IMR-90 (cell line): Measurements from ENCODE around the gene TNS3. TPM values are rescaled to one million over a fixed set of nuclear protein-coding genes. Genes with fewer than 3 reads are reported as not detected.

ENCODE experiments used
- ATAC-seq: fragments of 200-7000 bp; cut with Tn5 transposase; 2 replicates; pipeline ENCODE4 v1.9.1; 2020; ENCODE audit warnings: low read depth, mild to moderate bottlenecking, moderate library complexity
- BruUV-seq: library from RNA; stranded (reverse); fragments of 400-500 nt; replicated peaks from 2 replicates; lab custom pipeline; 2021; lab: Mats Ljungman, UMichigan
- CTCF ChIA-PET: fragments of 300-600 bp; formaldehyde crosslinking; extraction: SDS; loops from one replicate; lab custom pipeline; 2021; ENCODE audit warnings: antibody characterized with exemption; lab: Yijun Ruan, JAX
- POLR2A ChIA-PET: fragments of 300-600 bp; sonication (Branson Sonifier 250); formaldehyde crosslinking; loops from one replicate; lab custom pipeline; 2022; ENCODE audit warnings: antibody characterized with exemption; ENCODE audit not compliant: unreplicated experiment; lab: Charles Lee
- DNase-seq: peaks from one replicate; pipeline ENCODE4 v3.0.0; 2013
- H2AFZ ChIP-seq: replicated peaks from 2 replicates; pipeline ENCODE3; 2013; ENCODE audit warnings: low read length, mild to moderate bottlenecking; ENCODE audit not compliant: poor library complexity
- H2AK5ac ChIP-seq: 2 replicates; pipeline ENCODE4 v1.6.1; 2013; ENCODE audit warnings: low read depth, low read length, inconsistent platforms
- H2AK9ac ChIP-seq: replicated peaks from 2 replicates; pipeline ENCODE3; 2013; ENCODE audit warnings: mild to moderate bottlenecking, low read depth, low read length, moderate library complexity; ENCODE audit not compliant: poor library complexity
- H2BK120ac ChIP-seq: 2 replicates; pipeline ENCODE4 v1.6.1; 2013; ENCODE audit warnings: low read depth, low read length, inconsistent platforms
- H2BK15ac ChIP-seq: 3 replicates; pipeline ENCODE4 v1.6.1; 2013; ENCODE audit warnings: low read depth, low read length, inconsistent platforms
- H2BK20ac ChIP-seq: 2 replicates; pipeline ENCODE4 v1.6.1; 2013; ENCODE audit warnings: low read depth, mild to moderate bottlenecking, inconsistent platforms, low read length, moderate library complexity
- H2BK5ac ChIP-seq: 2 replicates; pipeline ENCODE4 v1.6.1; 2013; ENCODE audit warnings: mild to moderate bottlenecking, low read depth, low read length, inconsistent platforms; ENCODE audit not compliant: poor library complexity, severe bottlenecking
- H3K14ac ChIP-seq: replicated peaks from 2 replicates; pipeline ENCODE4 v1.6.1; 2013; ENCODE audit warnings: low read depth, low read length, inconsistent platforms
- H3K18ac ChIP-seq: 2 replicates; pipeline ENCODE4 v1.6.1; 2013; ENCODE audit warnings: low read depth, low read length, control low read depth
- H3K23ac ChIP-seq: 2 replicates; pipeline ENCODE4 v1.6.1; 2013; ENCODE audit warnings: low read depth, low read length, inconsistent platforms
- H3K27ac ChIP-seq: 2 replicates; pipeline ENCODE4 v1.5.1; 2013; ENCODE audit warnings: mild to moderate bottlenecking, control low read depth, low read length; ENCODE audit not compliant: insufficient read depth
- H3K27me3 ChIP-seq: 2 replicates; pipeline ENCODE4 v1.6.1; 2013; ENCODE audit warnings: low read length; ENCODE audit not compliant: control insufficient read depth, insufficient read depth
- H3K36me3 ChIP-seq: 2 replicates; pipeline ENCODE4 v1.6.1; 2013; ENCODE audit warnings: low read length, mixed read lengths; ENCODE audit not compliant: control insufficient read depth, insufficient read depth
- H3K4ac ChIP-seq: 2 replicates; pipeline ENCODE4 v1.6.1; 2013; ENCODE audit warnings: low read depth, low read length, inconsistent platforms
- H3K4me1 ChIP-seq: 2 replicates; pipeline ENCODE4 v1.6.1; 2013; ENCODE audit warnings: low read length, mixed read lengths; ENCODE audit not compliant: control insufficient read depth, insufficient read depth
- H3K4me2 ChIP-seq: 2 replicates; pipeline ENCODE4 v1.6.1; 2013; ENCODE audit warnings: low read depth, mild to moderate bottlenecking, control low read depth, low read length, moderate library complexity
- H3K4me3 ChIP-seq: 2 replicates; pipeline ENCODE4 v1.5.1; 2013; ENCODE audit warnings: low read depth, mild to moderate bottlenecking, control low read depth, low read length, moderate library complexity; ENCODE audit not compliant: insufficient read depth
- H3K56ac ChIP-seq: 2 replicates; pipeline ENCODE4 v1.6.1; 2013; ENCODE audit warnings: low read length, inconsistent platforms; ENCODE audit not compliant: insufficient read depth; ENCODE audit errors: extremely low read depth
- H3K79me1 ChIP-seq, 2 experiments: 2 replicates each; pipeline ENCODE4 v1.6.1; 2013; ENCODE audit warnings: low read length in 2 of 2, inconsistent platforms in 1 of 2, low read depth in 1 of 2
- H3K9ac ChIP-seq: 2 replicates; pipeline ENCODE4 v1.6.1; 2013; ENCODE audit warnings: low read depth, low read length, control low read depth
- H3K9me1 ChIP-seq: 2 replicates; pipeline ENCODE4 v1.6.1; 2013; ENCODE audit warnings: low read length, inconsistent platforms; ENCODE audit not compliant: insufficient read depth
- H3K9me3 ChIP-seq: 2 replicates; pipeline ENCODE4 v1.6.1; 2013; ENCODE audit warnings: low read length; ENCODE audit not compliant: control insufficient read depth, insufficient read depth
- H4K20me1 ChIP-seq: 2 replicates; pipeline ENCODE4 v1.6.1; 2013; ENCODE audit warnings: low read length, inconsistent platforms; ENCODE audit not compliant: insufficient read depth
- H4K5ac ChIP-seq: 2 replicates; pipeline ENCODE4 v1.6.1; 2013; ENCODE audit warnings: mild to moderate bottlenecking, low read depth, low read length, control low read depth
- H4K8ac ChIP-seq, 2 experiments: 2 replicates each; pipeline ENCODE4 v1.6.1; 2013; ENCODE audit warnings: low read depth in 2 of 2, low read length in 2 of 2, control low read depth in 1 of 2, inconsistent platforms in 1 of 2
- H4K91ac ChIP-seq: 2 replicates; pipeline ENCODE4 v1.6.1; 2013; ENCODE audit warnings: low read depth, low read length, inconsistent platforms; ENCODE audit not compliant: insufficient read depth
- MAFK ChIP-seq: IDR thresholded peaks from 2 replicates; pipeline ENCODE4 v1.6.1; 2012; ENCODE audit warnings: low read depth, low read length, improper control_type of control experiment
- WGBS, 2 experiments: methylation state at CpG; one replicate each; pipeline versions ENCODE4 v1.1.5 to v1.1.7; 2013; ENCODE audit warnings: missing lambda C conversion rate in 2 of 2; ENCODE audit not compliant: insufficient read length in 1 of 2; ENCODE audit errors: extremely low coverage in 2 of 2; 5-methylcytosine and 5-hydroxymethylcytosine counted together
- dilution Hi-C: fragments of 300-500 bp; cut with HindIII; formaldehyde crosslinking; loops from one replicate; pipeline ENCODE4 v1.14.3; 2018; ENCODE audit warnings: low sequenced_read_pairs; ENCODE audit not compliant: unreplicated experiment
- in situ Hi-C: fragments of 300-500 bp; cut with MboI; formaldehyde crosslinking; loops from 3 replicates; pipeline ENCODE4 v1.14.3; 2019; ENCODE audit warnings: low sequenced_read_pairs, inconsistent platforms, mixed read lengths
- intact Hi-C: fragments of 100-400 bp; cut with micrococcal nuclease; formaldehyde crosslinking; loops from 2 replicates; pipeline ENCODE4 v1.10.0; 2022
- polyA plus RNA-seq, 3 experiments: library from polyadenylated mRNA; depleted of rRNA; stranded (reverse); fragments of >200 nt; gene quantifications; 2 replicates each; pipeline ENCODE4 v1.2.3, GENCODE V29; 2012; ENCODE audit warnings: low replicate concordance in 1 of 3
- total RNA-seq: library from RNA; depleted of rRNA; stranded (reverse); fragments of >200 nt; gene quantifications from 2 replicates; pipeline ENCODE4 v1.2.3, GENCODE V29; 2012

TNS3 gene
- total and polyA plus RNA-seq, 2 of the 4 experiments (the other 2 are of a cell fraction) = 64.3 to 79.2 TPM

DNA sequence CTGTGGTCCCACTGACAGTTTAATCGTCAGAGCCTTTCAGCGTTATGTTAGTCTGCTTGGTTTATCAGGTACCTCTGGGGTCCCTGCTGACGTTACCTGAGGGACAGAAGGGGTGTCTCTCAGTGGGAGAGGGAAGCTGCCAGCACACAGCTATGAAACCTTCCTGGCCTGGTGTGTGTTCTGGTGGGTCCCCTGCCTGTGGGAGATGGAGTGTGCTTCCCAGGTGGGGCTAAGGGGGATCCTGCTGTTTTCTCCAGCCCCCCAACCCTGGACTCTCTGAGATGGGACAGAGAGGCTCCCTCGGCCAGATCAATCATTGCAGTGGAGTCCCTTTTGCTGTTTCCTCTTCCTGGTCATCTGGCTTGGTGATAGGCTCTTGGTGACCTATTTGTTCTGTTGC lies 308.8 kb downstream of the TNS3 start:
- H3K4me1 ChIP-seq = no peaks in the 10 kb centered on the region
- H3K18ac ChIP-seq = no peak overlapping the region
- H3K23ac ChIP-seq = no peak overlapping the region
- dilution Hi-C loops (no loop called here), intact Hi-C loops (no loop called here), in situ Hi-C loops (loop anchor here (25.0 kb wide), 1 partner anchor 839 kb away; no protein-coding TSS in a partner anchor)
- H4K8ac ChIP-seq = no peak overlapping the region
- no peak overlapping the region for H3K27ac ChIP-seq
- no peak overlapping the region for H2BK15ac ChIP-seq
- no peak overlapping the region for H3K9ac ChIP-seq
- H3K36me3 ChIP-seq = peaks cover 30% of the 10 kb centered on the region
- H4K5ac ChIP-seq = no peak overlapping the region
- H2BK120ac ChIP-seq = no peak overlapping the region
- no peak overlapping the region for H4K91ac ChIP-seq
- no peak for TF ChIP-seq MAFK
- H2AFZ ChIP-seq = no peak overlapping the region
- H4K20me1 ChIP-seq = no peaks in the 10 kb centered on the region; the same call in 1 of the 2 replicates
- H3K79me1 ChIP-seq = no peaks in the 10 kb centered on the region; a peak in 1 of 4 replicates
- H3K56ac ChIP-seq = no peak overlapping the region
- H3K4ac ChIP-seq = no peak overlapping the region
- no peak overlapping the region for H2BK20ac ChIP-seq
- ATAC-seq = no peak
- no TSS peak for BruUV-seq
- no peaks in the 10 kb centered on the region for H3K27me3 ChIP-seq
- H3K4me2 ChIP-seq = no peak overlapping the region
- H3K4me3 ChIP-seq = no peak overlapping the region
- peaks cover under 1% of the 10 kb centered on the region for H3K9me3 ChIP-seq
- POLR2A ChIA-PET = no interaction called here
- CTCF ChIA-PET = no interaction called here
- H2AK9ac ChIP-seq = no peak overlapping the region
- no peak overlapping the region for H2BK5ac ChIP-seq
- no peak for DNase-seq
- peaks cover 4% of the 10 kb centered on the region; the same call in 1 of the 2 replicates for H3K9me1 ChIP-seq
- no peak overlapping the region for H3K14ac ChIP-seq
- no CpG with 5 or more reads among the region's 4 CpGs for WGBS, 2 experiments
- no peak overlapping the region for H2AK5ac ChIP-seq
